Left kidney (tissue), 1 donor: ENCODE data around the gene RAD50. TPM values are rescaled to one million over a fixed set of nuclear protein-coding genes. Genes with fewer than 3 reads are reported as not detected.

Experiments
- polyA plus RNA-seq: library from polyadenylated mRNA; unstranded; fragments of 120-200 nt; gene quantifications from one replicate; pipeline ENCODE4 v1.2.1, GENCODE V29; 2013; ENCODE audit not compliant: insufficient read length

RAD50 gene
- polyA plus RNA-seq, 1 donor: 57.1 TPM

Other genes with a start within 250 kb of the RAD50 start
- 65.8 TPM for gene SLC22A5, start 187.3 kb upstream of the RAD50 start, polyA plus RNA-seq
- gene IRF1, start 66.2 kb upstream of the RAD50 start, polyA plus RNA-seq: 16.2 TPM
- 0.53 TPM for gene IL5, start 13.5 kb upstream of the RAD50 start, polyA plus RNA-seq
- 0.08 TPM for gene IL13, start 101.2 kb downstream of the RAD50 start, polyA plus RNA-seq
- 0.57 TPM for gene IL4, start 117.0 kb downstream of the RAD50 start, polyA plus RNA-seq
- gene KIF3A, start 180.6 kb downstream of the RAD50 start, polyA plus RNA-seq: 40.0 TPM
- 4.2 TPM for gene CCNI2, start 190.4 kb downstream of the RAD50 start, polyA plus RNA-seq
- gene SEPTIN8, start 220.3 kb downstream of the RAD50 start, polyA plus RNA-seq: 84.6 TPM